ENCODE data around the gene PMM1. TPM values are rescaled to one million over a fixed set of nuclear protein-coding genes. Genes with fewer than 3 reads are reported as not detected.

The PMM1 gene
- total and polyA plus RNA-seq, 2 of the 13 experiments (the other 11 are each of a cell fraction or from before 2014, with no cell fraction given) = 17.8 to 95.6 TPM

- TF ChIP-seq SKIL (CRISPR knock-in tag; IDR thresholded peaks at IDR 0.05; ENCODE audit: borderline replicate concordance) (no peak), ZNF33B (CRISPR knock-in tag; IDR thresholded peaks at IDR 0.05) (no peak; the same call in 1 of the 2 replicates), ZNF816 (CRISPR knock-in tag; IDR thresholded peaks at IDR 0.05; ENCODE audit: borderline replicate concordance) (no peak; the same call in 1 of the 2 replicates), ZSCAN29 (CRISPR knock-in tag; conservative IDR thresholded peaks at IDR 0.05) (no peak), MAZ (IDR thresholded peaks at IDR 0.05; ENCODE audit: borderline replicate concordance, low read depth, low read length) (no peak), MAZ (CRISPR knock-in tag; IDR thresholded peaks at IDR 0.05; ENCODE audit: low read depth) (peak; percentile 16; the same call in 1 of the 2 replicates), BORCS8-MEF2B (CRISPR knock-in tag; IDR thresholded peaks at IDR 0.05) (peak; percentile 80), RCOR2 (CRISPR knock-in tag; IDR thresholded peaks at IDR 0.05) (no peak), ZNF589 (CRISPR knock-in tag; conservative IDR thresholded peaks at IDR 0.05) (peak; percentile 51; the same call in 1 of the 2 replicates), MTF1 (CRISPR knock-in tag; IDR thresholded peaks at IDR 0.05) (no peak), YY1 (IDR thresholded peaks at IDR 0.05; ENCODE audit: insufficient read depth, insufficient replicate concordance, low read depth, low read length) (peak; percentile 82), NAIF1 (CRISPR knock-in tag; IDR thresholded peaks at IDR 0.05; ENCODE audit: borderline replicate concordance) (no peak; the same call in 1 of the 2 replicates), ASH2L (IDR thresholded peaks at IDR 0.05; ENCODE audit: insufficient read length, low read depth, low read length) (peak; percentile 88), ATRX (CRISPR knock-in tag; IDR thresholded peaks at IDR 0.05; ENCODE audit: borderline replicate concordance) (0 out of 2 replicates have a peak, but pooled peaks have one; percentile 26)
- TF ChIP-seq, protein P1, sequence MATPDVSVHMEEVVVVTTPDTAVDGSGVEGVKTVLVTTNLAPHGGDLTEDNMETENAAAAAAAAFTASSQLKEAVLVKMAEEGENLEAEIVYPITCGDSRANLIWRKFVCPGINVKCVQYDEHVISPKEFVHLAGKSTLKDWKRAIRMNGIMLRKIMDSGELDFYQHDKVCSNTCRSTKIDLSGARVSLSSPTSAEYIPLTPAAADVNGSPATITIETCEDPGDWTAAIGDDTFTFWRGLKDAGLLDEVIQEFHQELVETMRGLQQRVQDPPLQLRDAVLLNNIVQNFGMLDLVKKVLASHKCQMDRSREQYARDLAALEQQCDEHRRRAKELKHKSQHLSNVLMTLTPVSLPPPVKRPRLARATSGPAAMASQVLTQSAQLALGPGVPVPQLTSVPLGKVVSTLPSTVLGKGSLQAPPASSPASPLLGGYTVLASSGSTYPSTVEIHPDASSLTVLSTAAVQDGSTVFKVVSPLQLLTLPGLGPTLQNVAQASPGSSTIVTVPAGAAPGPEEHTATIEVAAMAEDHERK (CRISPR knock-in tag; IDR thresholded peaks at IDR 0.05; ENCODE audit: low read depth) = peak; percentile 87
- TF ChIP-seq, protein P2, sequence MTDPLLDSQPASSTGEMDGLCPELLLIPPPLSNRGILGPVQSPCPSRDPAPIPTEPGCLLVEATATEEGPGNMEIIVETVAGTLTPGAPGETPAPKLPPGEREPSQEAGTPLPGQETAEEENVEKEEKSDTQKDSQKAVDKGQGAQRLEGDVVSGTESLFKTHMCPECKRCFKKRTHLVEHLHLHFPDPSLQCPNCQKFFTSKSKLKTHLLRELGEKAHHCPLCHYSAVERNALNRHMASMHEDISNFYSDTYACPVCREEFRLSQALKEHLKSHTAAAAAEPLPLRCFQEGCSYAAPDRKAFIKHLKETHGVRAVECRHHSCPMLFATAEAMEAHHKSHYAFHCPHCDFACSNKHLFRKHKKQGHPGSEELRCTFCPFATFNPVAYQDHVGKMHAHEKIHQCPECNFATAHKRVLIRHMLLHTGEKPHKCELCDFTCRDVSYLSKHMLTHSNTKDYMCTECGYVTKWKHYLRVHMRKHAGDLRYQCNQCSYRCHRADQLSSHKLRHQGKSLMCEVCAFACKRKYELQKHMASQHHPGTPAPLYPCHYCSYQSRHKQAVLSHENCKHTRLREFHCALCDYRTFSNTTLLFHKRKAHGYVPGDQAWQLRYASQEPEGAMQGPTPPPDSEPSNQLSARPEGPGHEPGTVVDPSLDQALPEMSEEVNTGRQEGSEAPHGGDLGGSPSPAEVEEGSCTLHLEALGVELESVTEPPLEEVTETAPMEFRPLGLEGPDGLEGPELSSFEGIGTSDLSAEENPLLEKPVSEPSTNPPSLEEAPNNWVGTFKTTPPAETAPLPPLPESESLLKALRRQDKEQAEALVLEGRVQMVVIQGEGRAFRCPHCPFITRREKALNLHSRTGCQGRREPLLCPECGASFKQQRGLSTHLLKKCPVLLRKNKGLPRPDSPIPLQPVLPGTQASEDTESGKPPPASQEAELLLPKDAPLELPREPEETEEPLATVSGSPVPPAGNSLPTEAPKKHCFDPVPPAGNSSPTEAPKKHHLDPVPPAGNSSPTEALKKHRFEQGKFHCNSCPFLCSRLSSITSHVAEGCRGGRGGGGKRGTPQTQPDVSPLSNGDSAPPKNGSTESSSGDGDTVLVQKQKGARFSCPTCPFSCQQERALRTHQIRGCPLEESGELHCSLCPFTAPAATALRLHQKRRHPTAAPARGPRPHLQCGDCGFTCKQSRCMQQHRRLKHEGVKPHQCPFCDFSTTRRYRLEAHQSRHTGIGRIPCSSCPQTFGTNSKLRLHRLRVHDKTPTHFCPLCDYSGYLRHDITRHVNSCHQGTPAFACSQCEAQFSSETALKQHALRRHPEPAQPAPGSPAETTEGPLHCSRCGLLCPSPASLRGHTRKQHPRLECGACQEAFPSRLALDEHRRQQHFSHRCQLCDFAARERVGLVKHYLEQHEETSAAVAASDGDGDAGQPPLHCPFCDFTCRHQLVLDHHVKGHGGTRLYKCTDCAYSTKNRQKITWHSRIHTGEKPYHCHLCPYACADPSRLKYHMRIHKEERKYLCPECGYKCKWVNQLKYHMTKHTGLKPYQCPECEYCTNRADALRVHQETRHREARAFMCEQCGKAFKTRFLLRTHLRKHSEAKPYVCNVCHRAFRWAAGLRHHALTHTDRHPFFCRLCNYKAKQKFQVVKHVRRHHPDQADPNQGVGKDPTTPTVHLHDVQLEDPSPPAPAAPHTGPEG (CRISPR knock-in tag; IDR thresholded peaks at IDR 0.05) = no peak
- TF ChIP-seq, protein P3, sequence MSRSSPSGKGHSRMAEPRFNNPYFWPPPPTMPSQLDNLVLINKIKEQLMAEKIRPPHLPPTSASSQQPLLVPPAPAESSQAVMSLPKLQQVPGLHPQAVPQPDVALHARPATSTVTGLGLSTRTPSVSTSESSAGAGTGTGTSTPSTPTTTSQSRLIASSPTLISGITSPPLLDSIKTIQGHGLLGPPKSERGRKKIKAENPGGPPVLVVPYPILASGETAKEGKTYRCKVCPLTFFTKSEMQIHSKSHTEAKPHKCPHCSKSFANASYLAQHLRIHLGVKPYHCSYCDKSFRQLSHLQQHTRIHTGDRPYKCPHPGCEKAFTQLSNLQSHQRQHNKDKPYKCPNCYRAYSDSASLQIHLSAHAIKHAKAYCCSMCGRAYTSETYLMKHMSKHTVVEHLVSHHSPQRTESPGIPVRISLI (CRISPR knock-in tag; IDR thresholded peaks at IDR 0.05; ENCODE audit: borderline replicate concordance) = no peak
These were observed 31.7 kb upstream of the PMM1 start, which contains the start of gene XRCC6 (continued) for GRCh38 chr22:41621099-41621910.

Measured in HepG2 (cell line).